ENCODE results near the gene ATOSA. TPM values are rescaled to one million over a fixed set of nuclear protein-coding genes. Genes with fewer than 3 reads are reported as not detected.

Gene ATOSA
- total RNA-seq, 1 experiment from 2014 or later: 14.7 TPM

DNA sequence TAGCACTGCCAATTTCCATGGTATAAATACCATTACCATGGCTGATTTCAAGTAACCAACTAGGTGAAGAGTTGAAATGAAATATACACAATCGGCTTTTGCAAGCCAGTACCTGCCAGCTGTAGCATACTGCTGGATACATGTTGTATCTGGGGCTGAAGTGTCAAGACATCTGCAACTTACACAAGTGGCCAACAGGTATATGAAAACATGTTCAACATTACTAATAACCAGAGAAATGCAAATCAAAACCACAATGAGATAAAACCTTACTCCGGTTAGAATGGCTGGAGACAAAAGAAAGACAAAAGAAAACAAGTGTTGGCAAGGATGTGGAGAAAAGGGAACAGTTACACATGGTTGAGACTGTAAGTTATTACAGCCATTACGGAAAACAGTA is 11.6 kb downstream of the ATOSA start:
- DNase-seq (ENCODE audit: low read depth, low spot score): no peak
- in situ Hi-C loops (cut with HindIII; ENCODE audit: low pct_unique_long_range_greater_than_20kb, low sequenced_read_pairs): no loop called here

- in situ Hi-C loops (cut with HindIII; ENCODE audit: low pct_unique_long_range_greater_than_20kb, low sequenced_read_pairs): no loop called here
- DNase-seq (ENCODE audit: low read depth, low spot score): no peak
Observed at GRCh38 chr15:52663536-52664294, 15.5 kb downstream of the ATOSA start.

DNA sequence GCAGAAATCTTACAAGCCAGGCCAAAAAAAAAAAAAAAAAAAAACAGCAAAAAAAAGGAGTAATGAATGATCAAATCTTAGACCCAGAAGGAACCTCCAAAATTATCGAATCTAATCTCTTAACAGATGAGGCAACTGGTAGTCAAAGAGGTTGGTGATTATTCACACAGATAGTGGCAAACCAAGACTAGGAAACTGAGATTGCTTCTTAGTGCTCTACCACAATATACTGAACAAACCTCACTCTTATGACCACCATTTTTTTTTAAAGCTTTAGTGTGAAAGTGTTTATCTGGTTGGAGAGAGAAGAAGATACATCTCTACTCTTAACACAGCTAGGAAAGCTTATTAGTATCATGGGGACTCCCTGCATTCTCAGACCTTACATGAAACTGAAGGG is 17.3 kb downstream of the ATOSA start:
- in situ Hi-C loops (cut with HindIII; ENCODE audit: low pct_unique_long_range_greater_than_20kb, low sequenced_read_pairs): no loop called here
- DNase-seq (ENCODE audit: low read depth, low spot score): no peak

DNA sequence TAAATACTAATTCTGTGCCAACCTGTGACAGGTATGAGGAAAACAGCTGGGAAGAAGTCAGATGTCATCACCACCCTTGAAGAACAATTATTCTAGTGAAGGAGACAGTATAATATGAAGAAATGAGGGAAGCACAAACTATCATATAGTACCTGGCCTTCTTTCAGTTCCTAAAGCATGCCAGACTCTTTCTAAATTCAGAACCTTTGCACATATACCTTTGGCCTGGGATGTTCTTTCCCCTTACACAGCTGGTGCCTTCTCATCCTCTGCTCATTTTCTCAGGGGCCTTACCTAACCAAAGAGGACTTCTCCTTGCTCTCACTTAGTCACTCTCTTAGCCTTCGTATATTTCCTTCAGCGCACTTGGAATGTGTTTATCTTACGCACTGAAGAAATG is 19.0 kb downstream of the ATOSA start:
- DNase-seq (ENCODE audit: low read depth, low spot score): no peak
- in situ Hi-C loops (cut with HindIII; ENCODE audit: low pct_unique_long_range_greater_than_20kb, low sequenced_read_pairs): no loop called here

DNA sequence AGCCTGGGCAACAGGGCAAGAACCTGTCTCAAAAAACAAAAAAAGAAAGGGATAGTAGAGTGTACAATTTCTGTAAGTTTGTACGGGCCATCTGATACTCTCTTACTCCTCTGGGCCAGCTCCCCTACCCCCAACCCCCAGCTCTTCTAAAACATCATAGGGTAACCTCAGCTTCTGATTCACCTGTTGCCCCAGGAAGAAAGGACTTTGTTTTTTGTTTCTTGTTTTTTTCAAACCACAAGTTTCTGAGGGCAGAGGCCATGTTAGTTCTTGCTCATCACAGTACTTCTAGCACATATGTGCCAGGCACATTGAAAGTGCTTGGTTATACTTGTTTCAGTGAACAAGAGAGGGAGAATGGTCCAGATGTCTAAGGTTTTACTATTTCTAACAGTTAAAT is 20.2 kb downstream of the ATOSA start:
- no peak for DNase-seq (ENCODE audit: low read depth, low spot score)
- in situ Hi-C loops (cut with HindIII; ENCODE audit: low pct_unique_long_range_greater_than_20kb, low sequenced_read_pairs): no loop called here

DNA sequence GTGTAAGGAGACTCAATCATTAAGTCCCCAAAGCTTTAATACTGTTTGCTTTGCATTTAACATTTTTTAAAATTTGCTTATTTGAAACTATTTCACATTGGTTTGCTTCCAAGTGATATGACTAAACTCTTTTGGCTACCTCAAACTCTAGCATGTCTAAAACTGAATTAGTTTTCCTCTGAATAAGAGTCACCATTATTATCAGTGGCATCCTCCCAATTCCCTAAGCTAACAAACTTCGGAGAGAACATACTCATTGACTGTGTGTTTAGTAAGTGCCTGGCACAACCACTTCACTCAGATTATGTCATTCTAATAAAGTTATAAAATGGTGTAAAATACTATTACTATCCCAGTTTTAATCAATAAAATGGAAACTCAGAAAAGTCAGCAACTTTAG is 21.9 kb downstream of the ATOSA start:
- in situ Hi-C loops (cut with HindIII; ENCODE audit: low pct_unique_long_range_greater_than_20kb, low sequenced_read_pairs): no loop called here
- DNase-seq (ENCODE audit: low read depth, low spot score): no peak

- in situ Hi-C loops (cut with HindIII; ENCODE audit: low pct_unique_long_range_greater_than_20kb, low sequenced_read_pairs): no loop called here
Observed at GRCh38 chr15:52656412-52656811, 22.8 kb downstream of the ATOSA start.

DNA sequence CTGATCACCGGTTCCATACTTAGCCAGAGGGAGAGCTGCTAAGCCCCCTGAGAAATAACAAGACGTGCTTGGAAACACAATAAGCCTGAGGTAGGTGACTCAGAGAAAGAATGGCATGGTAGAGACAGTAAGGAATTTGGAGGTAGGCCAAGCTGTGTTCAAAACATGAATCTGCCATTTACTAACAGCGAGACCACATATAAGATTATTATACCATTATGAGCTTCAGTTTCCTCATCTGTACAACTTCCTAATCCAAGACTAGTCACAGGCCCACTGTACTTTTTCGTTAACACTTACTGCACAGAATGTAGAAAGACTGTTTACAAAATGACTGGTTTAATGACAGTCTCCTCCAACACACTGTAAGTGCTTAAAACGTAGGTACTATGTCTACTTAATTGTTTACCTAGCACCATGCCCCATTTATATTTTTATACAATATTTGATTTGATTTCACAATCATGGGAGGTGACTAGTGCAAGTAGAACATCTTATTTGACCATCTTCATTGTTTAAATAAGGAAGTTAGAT is 25.7 kb downstream of the ATOSA start:
- in situ Hi-C loops (cut with HindIII; ENCODE audit: low pct_unique_long_range_greater_than_20kb, low sequenced_read_pairs): no loop called here
- no peak for DNase-seq (ENCODE audit: low read depth, low spot score)

More at GRCh38 chr15:52656412-52656811, 22.8 kb downstream of the ATOSA start:
- no peak for DNase-seq (ENCODE audit: low read depth, low spot score)

GRCh38 chr15:52652984-52653383 is 26.2 kb downstream of the ATOSA start:
- peak; percentile 17 for DNase-seq (ENCODE audit: low read depth, low spot score)
- in situ Hi-C loops (cut with HindIII; ENCODE audit: low pct_unique_long_range_greater_than_20kb, low sequenced_read_pairs): no loop called here

DNA sequence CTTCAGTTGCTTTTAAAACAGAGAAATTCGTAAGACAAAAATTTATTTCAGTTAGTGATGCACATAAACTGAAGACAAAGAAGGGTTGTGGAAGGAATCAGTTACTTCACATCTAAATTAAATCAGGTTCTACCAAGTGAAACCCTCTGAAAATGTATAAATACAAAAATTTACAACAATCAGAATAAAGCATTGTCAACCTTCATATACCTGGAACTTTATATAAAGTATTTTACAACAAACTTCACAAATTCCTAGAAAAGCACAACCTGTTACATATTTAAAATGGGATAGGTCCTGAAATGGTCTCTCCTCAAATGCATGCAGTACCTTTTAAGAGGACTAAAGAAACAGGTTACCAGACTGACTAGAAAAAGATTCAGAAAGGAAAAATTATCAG is 26.9 kb downstream of the ATOSA start:
- in situ Hi-C loops (cut with HindIII; ENCODE audit: low pct_unique_long_range_greater_than_20kb, low sequenced_read_pairs): no loop called here
- DNase-seq (ENCODE audit: low read depth, low spot score): no peak

- in situ Hi-C loops (cut with HindIII; ENCODE audit: low pct_unique_long_range_greater_than_20kb, low sequenced_read_pairs): no loop called here
- peak; percentile 93 for DNase-seq (ENCODE audit: low read depth, low spot score)
Observed at GRCh38 chr15:52651868-52652267, 27.3 kb downstream of the ATOSA start.

- DNase-seq (ENCODE audit: low read depth, low spot score): no peak
- in situ Hi-C loops (cut with HindIII; ENCODE audit: low pct_unique_long_range_greater_than_20kb, low sequenced_read_pairs): no loop called here
Observed at GRCh38 chr15:52651114-52651513, 28.1 kb downstream of the ATOSA start.

DNA sequence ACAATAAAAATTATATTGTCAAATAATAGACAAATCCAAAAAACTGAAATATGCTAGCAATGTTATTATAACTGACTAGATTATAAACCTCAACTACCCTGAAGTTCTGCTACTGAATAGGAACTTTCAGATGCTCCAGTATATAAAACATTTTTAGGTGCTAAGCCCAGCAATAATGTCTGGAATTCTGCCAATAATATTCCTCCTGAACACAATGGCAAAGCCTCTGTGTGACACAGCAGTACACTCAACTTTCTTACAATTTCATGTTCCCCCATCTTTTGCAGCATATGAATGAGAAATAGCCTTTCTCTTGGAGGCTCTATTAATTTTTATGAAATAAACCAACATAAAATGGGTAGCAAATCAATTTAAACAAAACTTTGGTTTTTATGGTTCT is 29.5 kb downstream of the ATOSA start:
- peak; percentile 3 for DNase-seq (ENCODE audit: low read depth, low spot score)
- in situ Hi-C loops (cut with HindIII; ENCODE audit: low pct_unique_long_range_greater_than_20kb, low sequenced_read_pairs): no loop called here

- in situ Hi-C loops (cut with HindIII; ENCODE audit: low pct_unique_long_range_greater_than_20kb, low sequenced_read_pairs): no loop called here
- no peak for DNase-seq (ENCODE audit: low read depth, low spot score)
Observed at GRCh38 chr15:52645916-52646315, 33.3 kb downstream of the ATOSA start.

DNA sequence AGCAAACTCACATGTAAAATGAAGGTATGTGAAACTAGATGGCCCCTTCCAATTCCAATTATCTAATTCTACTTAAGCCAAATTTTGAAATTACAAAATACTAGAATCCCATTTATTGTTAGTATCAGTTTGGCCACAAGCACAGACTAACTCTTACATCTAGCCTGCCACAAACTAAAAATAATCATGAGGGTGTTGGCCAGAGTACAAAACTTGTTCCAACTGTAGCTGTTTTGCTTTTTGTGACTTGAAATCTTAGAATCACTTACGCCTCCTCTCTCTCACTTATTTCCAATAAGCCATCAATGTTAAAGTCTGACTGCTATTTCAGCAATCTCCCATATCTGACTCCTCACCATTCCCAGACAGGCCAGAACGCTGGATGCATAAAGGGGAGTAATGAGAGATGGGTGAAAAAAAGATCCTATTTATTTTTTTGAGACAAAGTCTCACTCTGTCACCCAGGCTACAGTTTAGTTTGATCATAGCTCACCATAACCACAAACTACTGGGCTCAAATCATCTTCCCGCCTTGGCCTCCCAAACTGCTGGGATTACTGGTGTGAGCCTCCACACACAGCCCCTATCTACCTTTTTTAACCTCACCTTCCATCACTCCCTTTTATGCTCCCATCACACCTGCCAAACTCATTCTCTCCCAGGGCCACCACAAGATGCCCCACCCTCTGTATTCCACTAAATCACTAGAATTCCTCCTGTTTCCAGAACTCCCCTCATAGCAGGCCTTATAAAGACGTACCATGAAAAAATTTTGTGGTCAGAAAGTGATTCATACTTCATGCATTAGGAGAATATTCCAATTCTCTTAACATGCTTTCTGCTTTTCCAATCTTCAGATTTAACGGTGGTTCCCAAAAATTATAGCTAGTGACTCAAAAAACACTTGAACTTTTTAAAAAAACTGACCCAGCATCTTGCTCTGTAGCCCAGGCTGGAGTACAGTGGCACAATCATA is 36.5 kb downstream of the ATOSA start:
- DNase-seq (ENCODE audit: low read depth, low spot score): no peak
- in situ Hi-C loops (cut with HindIII; ENCODE audit: low pct_unique_long_range_greater_than_20kb, low sequenced_read_pairs): no loop called here

DNA sequence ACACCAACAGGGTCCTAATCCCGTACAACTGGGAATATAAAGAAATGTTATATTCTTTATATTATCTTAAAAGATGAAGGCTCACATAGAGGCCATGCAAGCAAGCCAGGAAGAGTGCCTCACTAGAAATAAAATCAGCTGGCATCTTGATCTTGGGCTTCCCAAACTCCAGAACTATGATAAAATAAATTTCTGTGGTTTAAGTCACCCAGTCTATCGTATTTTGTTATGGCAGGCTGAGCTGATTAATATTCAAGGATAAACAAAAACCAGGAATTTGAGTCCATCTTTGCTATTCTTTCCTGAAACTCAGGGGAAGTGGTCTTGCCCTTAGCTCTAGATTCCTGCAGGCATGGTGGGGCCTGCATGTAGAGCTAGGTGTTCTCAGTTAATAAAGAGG is 42.7 kb downstream of the ATOSA start:
- no peak for DNase-seq (ENCODE audit: low read depth, low spot score)
- in situ Hi-C loops (cut with HindIII; ENCODE audit: low pct_unique_long_range_greater_than_20kb, low sequenced_read_pairs): no loop called here

DNA sequence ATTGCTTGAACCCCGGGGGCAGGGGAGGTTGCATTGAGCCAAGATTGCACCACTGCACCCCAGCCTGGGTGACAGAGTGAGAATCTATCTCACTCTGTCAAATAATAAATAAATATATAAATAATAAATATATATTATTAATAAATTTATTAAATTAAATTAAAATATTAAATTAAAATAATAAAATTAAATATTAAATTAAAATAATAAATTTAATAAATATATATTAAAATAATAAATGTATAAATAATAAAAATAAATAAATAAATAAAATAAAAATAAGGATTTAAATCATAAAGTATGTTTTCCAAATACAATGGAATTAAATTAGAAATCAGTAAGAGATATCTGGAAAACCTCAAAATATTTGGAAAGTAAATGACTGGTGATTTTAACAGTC is 43.3 kb downstream of the ATOSA start:
- in situ Hi-C loops (cut with HindIII; ENCODE audit: low pct_unique_long_range_greater_than_20kb, low sequenced_read_pairs): no loop called here
- no peak for DNase-seq (ENCODE audit: low read depth, low spot score)

Data from SK-MEL-5 (cell line).